ENCODE data around the gene NFATC4.

- TF ChIP-seq, protein P1, sequence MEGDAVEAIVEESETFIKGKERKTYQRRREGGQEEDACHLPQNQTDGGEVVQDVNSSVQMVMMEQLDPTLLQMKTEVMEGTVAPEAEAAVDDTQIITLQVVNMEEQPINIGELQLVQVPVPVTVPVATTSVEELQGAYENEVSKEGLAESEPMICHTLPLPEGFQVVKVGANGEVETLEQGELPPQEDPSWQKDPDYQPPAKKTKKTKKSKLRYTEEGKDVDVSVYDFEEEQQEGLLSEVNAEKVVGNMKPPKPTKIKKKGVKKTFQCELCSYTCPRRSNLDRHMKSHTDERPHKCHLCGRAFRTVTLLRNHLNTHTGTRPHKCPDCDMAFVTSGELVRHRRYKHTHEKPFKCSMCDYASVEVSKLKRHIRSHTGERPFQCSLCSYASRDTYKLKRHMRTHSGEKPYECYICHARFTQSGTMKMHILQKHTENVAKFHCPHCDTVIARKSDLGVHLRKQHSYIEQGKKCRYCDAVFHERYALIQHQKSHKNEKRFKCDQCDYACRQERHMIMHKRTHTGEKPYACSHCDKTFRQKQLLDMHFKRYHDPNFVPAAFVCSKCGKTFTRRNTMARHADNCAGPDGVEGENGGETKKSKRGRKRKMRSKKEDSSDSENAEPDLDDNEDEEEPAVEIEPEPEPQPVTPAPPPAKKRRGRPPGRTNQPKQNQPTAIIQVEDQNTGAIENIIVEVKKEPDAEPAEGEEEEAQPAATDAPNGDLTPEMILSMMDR (IDR thresholded peaks at IDR 0.05), result no peak
- no peak for TF ChIP-seq POLR2A (IDR thresholded peaks at IDR 0.05)
- TF ChIP-seq POLR2AphosphoS5 (IDR thresholded peaks at IDR 0.05), result no peak
These were observed 44.0 kb upstream of the NFATC4 start for GRCh38 chr14:24324024-24324423.
